Tibial nerve (tissue), 4 donors: Measurements from ENCODE around the gene LSR. TPM values are rescaled to one million over a fixed set of nuclear protein-coding genes. Genes with fewer than 3 reads are reported as not detected.

Experiments
- DNase-seq, 2 donors: peaks; one replicate each; pipeline ENCODE4 v3.0.0-alpha.2; 2019; ENCODE audit warnings: low spot score in 2 of 2
- H3K27ac ChIP-seq, 4 donors: fragments of 200-600 bp; sonication (generic) in 3 of 4; one replicate each; pipeline ENCODE4 v1.5.1; 2017 to 2019; ENCODE audit warnings: mild to moderate bottlenecking in 1 of 4
- H3K27me3 ChIP-seq, 2 donors: fragments of 200-600 bp; sonication (generic) in 1 of 2; one replicate each; pipeline versions ENCODE4 v1.5.1 to v1.6.0; 2017 to 2019
- H3K36me3 ChIP-seq, 3 donors: fragments of 200-600 bp; sonication (generic); one replicate each; pipeline ENCODE4 v1.5.1; 2018 to 2019
- H3K4me1 ChIP-seq, 4 donors: fragments of 200-600 bp; sonication (generic) in 3 of 4; one replicate each; pipeline ENCODE4 v1.5.1; 2017 to 2019
- H3K4me3 ChIP-seq, 4 donors: fragments of 200-600 bp; sonication (generic) in 3 of 4; one replicate each; pipeline ENCODE4 v1.5.1; 2017 to 2019; ENCODE audit warnings: mild to moderate bottlenecking in 1 of 4, moderate library complexity in 1 of 4
- H3K9me3 ChIP-seq, 4 donors: fragments of 200-600 bp; sonication (generic) in 3 of 4; one replicate each; pipeline ENCODE4 v1.5.1; 2017 to 2019
- EP300 ChIP-seq, 2 donors: sonication (generic); formaldehyde crosslinking; IDR thresholded peaks; one replicate each; pipeline ENCODE4 v1.6.1; 2017; ENCODE audit warnings: antibody characterized with exemption in 2 of 2, mild to moderate bottlenecking in 1 of 2
- POLR2A ChIP-seq, 2 donors: fragments of 450-650 bp; IDR thresholded peaks; one replicate each; pipeline ENCODE4 v1.6.1; 2017; ENCODE audit warnings: antibody characterized with exemption in 2 of 2, mild to moderate bottlenecking in 2 of 2, moderate library complexity in 2 of 2
- WGBS, 2 donors: methylation state at CpG; one replicate each; pipeline ENCODE4 v1.1.5; 2018; 5-methylcytosine and 5-hydroxymethylcytosine counted together
- total RNA-seq, 4 donors: library from RNA; depleted of rRNA; stranded (reverse); fragments of >200 nt; gene quantifications; one replicate each; pipeline ENCODE4 v1.1.0, GENCODE V29; 2016
- TF ChIP-seq, protein P1 (sequence below), 5 experiments: fragments of 200-600 bp in 3 of 5; fragments of 450-650 bp in 2 of 5; sonication (generic) in 3 of 5; IDR thresholded peaks; one replicate each; pipeline ENCODE4 v1.5.1; 2016 to 2019; ENCODE audit warnings: antibody characterized with exemption in 5 of 5, mild to moderate bottlenecking in 3 of 5, moderate library complexity in 2 of 5

Gene LSR
- total RNA-seq, 4 donors from 2014 or later, result 3.1 to 34.9 (median 19.1) TPM

DNA sequence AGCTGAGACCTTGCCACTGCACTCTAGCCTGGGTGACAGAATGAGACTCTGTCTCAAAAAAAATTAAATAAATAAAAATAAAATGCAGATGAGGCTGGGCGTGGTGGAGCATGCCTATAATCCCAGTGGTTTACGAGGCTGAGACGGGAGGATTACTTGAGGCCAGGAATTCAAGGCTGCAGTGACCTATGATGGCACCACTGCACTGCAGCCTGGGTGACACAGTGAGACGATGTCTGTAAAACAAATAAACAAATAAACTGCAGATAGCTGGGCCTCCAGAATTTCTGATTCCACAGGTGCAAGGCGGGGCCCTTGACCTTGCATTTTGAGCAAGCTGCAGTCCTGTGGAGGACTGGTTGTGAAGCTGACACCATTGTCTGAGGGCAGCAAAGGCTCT is 40.1 kb downstream of the LSR start:
- Histone ChIP-seq H3K4me3 (no peak overlapping the region), H3K27me3 (peaks cover 0 to 24% of the 10 kb centered on the region in 2 donors), H3K27ac (no peak overlapping the region), H3K4me1 (peaks cover 0 to 17% (median 0%) of the 10 kb centered on the region in 4 donors), H3K9me3 (no peaks in the 10 kb centered on the region), H3K36me3 (no peaks in the 10 kb centered on the region)
- TF ChIP-seq POLR2A (IDR thresholded peaks at IDR 0.05) (no peak), EP300 (IDR thresholded peaks at IDR 0.05) (no peak)
- TF ChIP-seq, protein P1, sequence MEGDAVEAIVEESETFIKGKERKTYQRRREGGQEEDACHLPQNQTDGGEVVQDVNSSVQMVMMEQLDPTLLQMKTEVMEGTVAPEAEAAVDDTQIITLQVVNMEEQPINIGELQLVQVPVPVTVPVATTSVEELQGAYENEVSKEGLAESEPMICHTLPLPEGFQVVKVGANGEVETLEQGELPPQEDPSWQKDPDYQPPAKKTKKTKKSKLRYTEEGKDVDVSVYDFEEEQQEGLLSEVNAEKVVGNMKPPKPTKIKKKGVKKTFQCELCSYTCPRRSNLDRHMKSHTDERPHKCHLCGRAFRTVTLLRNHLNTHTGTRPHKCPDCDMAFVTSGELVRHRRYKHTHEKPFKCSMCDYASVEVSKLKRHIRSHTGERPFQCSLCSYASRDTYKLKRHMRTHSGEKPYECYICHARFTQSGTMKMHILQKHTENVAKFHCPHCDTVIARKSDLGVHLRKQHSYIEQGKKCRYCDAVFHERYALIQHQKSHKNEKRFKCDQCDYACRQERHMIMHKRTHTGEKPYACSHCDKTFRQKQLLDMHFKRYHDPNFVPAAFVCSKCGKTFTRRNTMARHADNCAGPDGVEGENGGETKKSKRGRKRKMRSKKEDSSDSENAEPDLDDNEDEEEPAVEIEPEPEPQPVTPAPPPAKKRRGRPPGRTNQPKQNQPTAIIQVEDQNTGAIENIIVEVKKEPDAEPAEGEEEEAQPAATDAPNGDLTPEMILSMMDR (IDR thresholded peaks at IDR 0.05), result no peak
- DNase-seq, result no peak
- WGBS, 2 donors, result 71 to 75% methylated on average over 5 of the region's 5 CpGs

DNA sequence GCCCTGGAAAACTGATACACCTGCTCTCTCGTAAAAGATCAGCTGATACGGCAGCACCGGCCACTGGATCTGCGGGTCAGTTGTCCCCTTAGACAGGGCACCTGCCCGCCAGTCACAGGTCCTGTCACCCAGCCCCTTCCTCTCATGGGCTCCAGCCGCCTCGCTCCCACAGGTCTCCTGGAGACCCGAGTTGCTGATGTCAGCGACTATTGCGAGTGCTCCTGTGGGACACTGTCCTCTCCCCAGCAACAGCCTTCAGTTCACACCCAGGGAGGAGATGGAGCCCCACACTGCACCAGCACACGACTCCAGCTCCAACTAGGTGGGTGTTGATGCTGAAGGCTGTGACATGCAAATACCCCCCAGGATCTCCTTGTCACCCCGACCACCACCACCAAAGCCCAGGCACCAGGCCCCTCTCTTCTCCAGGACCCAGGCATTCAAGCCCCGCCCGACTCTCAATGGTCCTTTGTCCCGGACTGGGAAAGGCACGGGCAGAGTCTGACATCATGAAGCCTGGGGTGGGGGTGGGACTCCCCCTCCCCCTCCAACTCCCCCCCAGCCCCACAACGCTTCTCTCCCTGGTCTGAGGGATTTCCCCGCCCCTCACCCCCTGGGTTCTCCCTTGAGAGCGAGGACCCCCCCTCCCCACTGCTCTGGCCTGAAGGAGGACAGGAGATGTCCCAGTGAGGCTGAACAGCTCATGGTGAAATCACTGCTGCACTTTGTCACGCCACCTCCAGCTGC is 41.8 kb downstream of the LSR start:
- Histone ChIP-seq H3K4me3 (peak overlapping the region in 1 of 4 donors; percentile 46), H3K27me3 (peaks cover 0 to 37% of the 10 kb centered on the region in 2 donors), H3K27ac (peak overlapping the region; percentile 7 to 81 (median 34)), H3K4me1 (peaks cover 0 to 25% (median 3%) of the 10 kb centered on the region in 4 donors), H3K36me3 (no peaks in the 10 kb centered on the region), H3K9me3 (no peaks in the 10 kb centered on the region)
- no peak for DNase-seq
- TF ChIP-seq POLR2A (IDR thresholded peaks at IDR 0.05) (no peak), EP300 (IDR thresholded peaks at IDR 0.05) (no peak)
- TF ChIP-seq, protein P1 (IDR thresholded peaks at IDR 0.05), result no peak
- 55 to 56% methylated on average over 13 to 18 of the region's 20 CpGs for WGBS, 2 donors

DNA sequence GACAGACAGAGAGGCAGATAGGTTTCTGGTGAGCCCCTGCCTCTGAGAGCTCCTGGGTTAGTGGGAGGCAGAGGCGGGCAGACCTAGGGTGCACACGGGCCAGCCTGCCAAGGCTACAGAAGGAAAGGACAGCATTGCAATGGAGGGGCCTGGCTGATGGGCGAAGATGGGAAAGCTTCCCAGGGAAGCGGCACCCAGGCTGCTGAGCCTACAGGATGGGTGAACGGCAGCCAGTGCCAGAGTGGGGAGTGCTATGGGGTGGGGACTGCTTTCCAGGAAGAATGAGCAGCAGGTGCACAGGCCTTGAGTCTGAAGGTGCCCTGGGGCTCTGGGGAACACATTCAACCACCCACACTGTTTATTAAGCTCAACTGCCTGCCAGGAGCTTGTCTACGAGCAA is 42.5 kb downstream of the LSR start:
- TF ChIP-seq EP300 (IDR thresholded peaks at IDR 0.05), result no peak
- TF ChIP-seq, protein P1 (IDR thresholded peaks at IDR 0.05), result no peak
- TF ChIP-seq POLR2A (IDR thresholded peaks at IDR 0.05), result no peak
- no peak for DNase-seq
- Histone ChIP-seq H3K9me3 (no peaks in the 10 kb centered on the region), H3K27ac (peak overlapping the region in 3 of 4 donors; percentile 19 to 81 (median 53)), H3K27me3 (peaks cover 0 to 44% of the 10 kb centered on the region in 2 donors), H3K4me1 (peaks cover 0 to 28% (median 3%) of the 10 kb centered on the region in 4 donors), H3K4me3 (peak overlapping the region in 1 of 4 donors; percentile 46), H3K36me3 (no peaks in the 10 kb centered on the region)
- 42 to 51% methylated on average over 6 of the region's 6 CpGs for WGBS, 2 donors

- DNase-seq, result no peak
- Histone ChIP-seq H3K27ac (peak within 1 kb of the TSS; percentile 19 to 81 (median 47)), H3K27me3 (peaks cover 0 to 44% of the 10 kb centered on the region in 2 donors), H3K4me1 (peaks cover 0 to 28% (median 3%) of the 10 kb centered on the region in 4 donors), H3K9me3 (no peaks in the 10 kb centered on the region), H3K4me3 (peak within 1 kb of the TSS in 2 of 4 donors; percentile 25 to 46), H3K36me3 (no peaks in the 10 kb centered on the region)
- TF ChIP-seq POLR2A (IDR thresholded peaks at IDR 0.05) (no peak), EP300 (IDR thresholded peaks at IDR 0.05) (peak in 1 of 2 donors; percentile 27)
- TF ChIP-seq, protein P1 (IDR thresholded peaks at IDR 0.05), result no peak
- WGBS, 2 donors, result 40 to 60% methylated on average over 10 to 12 of the region's 12 CpGs
Measured at GRCh38 chr19:35291916-35292315, 43.1 kb downstream of the LSR start, which contains the start of gene MAG. TSS of gene MAG (plus strand) at chr19:35292161. CDS start at chr19:35295409, 3,248 bp downstream.
